K562 (cell line): Measurements from ENCODE around the gene KRT14. TPM values are rescaled to one million over a fixed set of nuclear protein-coding genes. Genes with fewer than 3 reads are reported as not detected.

Experiments
- ATAC-seq: fragments of 200-7000 bp; cut with Tn5 transposase; 3 replicates; pipeline ENCODE4 v1.9.1; 2020; ENCODE audit warnings: moderate library complexity
- BruUV-seq: library from RNA; stranded (reverse); fragments of 400-500 nt; replicated peaks from 2 replicates; lab custom pipeline; 2021; lab: Mats Ljungman, UMichigan
- CTCF ChIA-PET: fragments of 300-600 bp; formaldehyde crosslinking; extraction: SDS; loops from one replicate; lab custom pipeline; 2021; ENCODE audit warnings: low intra/inter-chr PET ratio; lab: Yijun Ruan, JAX
- POLR2A ChIA-PET: fragments of 300-600, 350-650 bp; sonication (Branson Sonifier 250); formaldehyde crosslinking; extraction: SDS; loops from one replicate; lab custom pipeline; 2021; ENCODE audit warnings: antibody characterized with exemption, inconsistent platforms; lab: Yijun Ruan, JAX
- DNase-seq, 4 experiments: peaks; one replicate each; pipeline versions ENCODE4 v3.0.0 to v3.0.0-alpha.2; 2011 to 2018; ENCODE audit warnings: low spot score in 3 of 4, mixed read lengths in 3 of 4; ENCODE audit errors: extremely low read depth in 1 of 4
- FAIRE-seq: peaks from 2 replicates; lab custom pipeline; 2011; peaks lifted over from hg19 to GRCh38; lab: Jason Lieb, UNC
- H2AFZ ChIP-seq: 2 replicates; pipeline ENCODE4 v1.6.0; 2011; ENCODE audit warnings: low read depth, low read length, control low read depth, inconsistent platforms
- H3K27ac ChIP-seq: fragments of 200-600 bp; 3 replicates; pipeline ENCODE4 v1.8.0; 2011; ENCODE audit warnings: low read depth, mild to moderate bottlenecking, control low read depth, inconsistent platforms, low read length, moderate library complexity, mixed read lengths; ENCODE audit errors: extremely low read depth
- H3K27me3 ChIP-seq, 2 experiments: fragments of 300-600 bp in 1 of 2; 2 replicates in 1 of 2; 3 replicates in 1 of 2; pipeline versions ENCODE4 v1.6.0 to v1.8.0; 2011; ENCODE audit warnings: inconsistent platforms in 2 of 2, low read length in 2 of 2, mild to moderate bottlenecking in 1 of 2, mixed read lengths in 1 of 2, moderate library complexity in 1 of 2; ENCODE audit not compliant: control insufficient read depth in 2 of 2, insufficient read depth in 2 of 2
- H3K36me3 ChIP-seq: fragments of 300-600 bp; 3 replicates; pipeline ENCODE4 v1.8.0; 2011; ENCODE audit warnings: mild to moderate bottlenecking, low read length, inconsistent platforms; ENCODE audit not compliant: control insufficient read depth, insufficient read depth
- H3K4me1 ChIP-seq, 2 experiments: fragments of 200-600 bp in 1 of 2; replicated peaks in 1 of 2; 2 replicates in 1 of 2; 3 replicates in 1 of 2; pipeline versions ENCODE4 v1.5.1 to v1.8.0; 2011; ENCODE audit warnings: inconsistent platforms in 2 of 2, low read length in 2 of 2, mild to moderate bottlenecking in 1 of 2, mixed read lengths in 1 of 2, moderate library complexity in 1 of 2; ENCODE audit not compliant: control insufficient read depth in 2 of 2, insufficient read depth in 2 of 2
- H3K4me2 ChIP-seq: 2 replicates; pipeline ENCODE4 v1.6.1; 2011; ENCODE audit warnings: low read length, control low read depth, inconsistent platforms, mixed read lengths; ENCODE audit not compliant: insufficient read depth
- H3K4me3 ChIP-seq: fragments of 200-600 bp; sonication (generic), shearing (Covaris generic); 2 replicates; pipeline ENCODE4 v1.5.1; 2016; ENCODE audit warnings: control low read depth, inconsistent platforms
- H3K79me2 ChIP-seq: fragments of 200-600 bp; 3 replicates; pipeline ENCODE4 v1.8.0; 2011; ENCODE audit warnings: low read length, inconsistent platforms; ENCODE audit not compliant: control insufficient read depth, insufficient read depth
- H3K9ac ChIP-seq, 2 experiments: 2 replicates each; pipeline versions ENCODE4 v1.6.0 to v1.6.1; 2011; ENCODE audit warnings: low read depth in 2 of 2, low read length in 2 of 2, control low read depth in 1 of 2, inconsistent platforms in 1 of 2, mild to moderate bottlenecking in 1 of 2, mixed read lengths in 1 of 2; ENCODE audit not compliant: insufficient read depth in 1 of 2
- H3K9me1 ChIP-seq: one replicate; pipeline ENCODE4 v1.6.0; 2011; ENCODE audit warnings: inconsistent platforms, mild to moderate bottlenecking, low read length, moderate library complexity; ENCODE audit not compliant: control insufficient read depth, insufficient read depth
- H3K9me3 ChIP-seq: replicated peaks from 2 replicates; pipeline ENCODE4 v1.5.1; 2011; ENCODE audit warnings: low read depth, low read length, inconsistent platforms; ENCODE audit not compliant: control insufficient read depth, insufficient read depth
- H4K20me1 ChIP-seq: replicated peaks from 2 replicates; pipeline ENCODE4 v1.6.1; 2011; ENCODE audit warnings: low read length, inconsistent platforms, mixed read lengths; ENCODE audit not compliant: control insufficient read depth, insufficient read depth
- CREM ChIP-seq: IDR thresholded peaks from 2 replicates; pipeline ENCODE4 v1.6.1; 2014; ENCODE audit warnings: antibody characterized with exemption, low read depth
- DNMT1 ChIP-seq: fragments of 450-650 bp; IDR thresholded peaks from 2 replicates; pipeline ENCODE4 v1.6.1; 2016; ENCODE audit warnings: antibody characterized with exemption, mild to moderate bottlenecking
- ESRRA ChIP-seq: fragments of 450-650 bp; IDR thresholded peaks from 2 replicates; pipeline ENCODE4 v1.6.1; 2014; ENCODE audit warnings: low read depth, mild to moderate bottlenecking, moderate library complexity, borderline replicate concordance
- FOSL1 ChIP-seq: fragments of 200-800 bp; sonication (Bioruptor generic); conservative IDR thresholded peaks from 2 replicates; pipeline ENCODE4 v1.6.1; 2016; ENCODE audit warnings: missing genetic modification characterization, missing compliant biosample characterization
- HDAC2 ChIP-seq: fragments of 450-650 bp; IDR thresholded peaks from 2 replicates; pipeline ENCODE4 v1.6.1; 2016; ENCODE audit warnings: mild to moderate bottlenecking
- HES1 ChIP-seq: fragments of 450-650 bp; IDR thresholded peaks from 2 replicates; pipeline ENCODE4 v1.6.1; 2016; ENCODE audit warnings: low read depth, mild to moderate bottlenecking, moderate library complexity
- LEF1 ChIP-seq: fragments of 450-650 bp; IDR thresholded peaks from 2 replicates; pipeline ENCODE4 v1.6.1; 2016; ENCODE audit warnings: mild to moderate bottlenecking
- MBD2 ChIP-seq: sonication (generic); IDR thresholded peaks from 2 replicates; pipeline ENCODE4 v1.6.1; 2016; ENCODE audit warnings: low read depth, borderline replicate concordance
- NR2C1 ChIP-seq, 2 experiments: fragments of 450-650 bp; IDR thresholded peaks; 2 replicates each; pipeline ENCODE4 v1.6.1; 2017; ENCODE audit warnings: mild to moderate bottlenecking in 2 of 2, antibody characterized with exemption in 1 of 2, inconsistent platforms in 1 of 2, missing compliant biosample characterization in 1 of 2, missing genetic modification characterization in 1 of 2
- NR4A1 ChIP-seq, 2 experiments: fragments of 250-450 bp in 1 of 2; fragments of 450-650 bp in 1 of 2; sonication (Bioruptor Pico) in 1 of 2; IDR thresholded peaks; 2 replicates each; pipeline versions ENCODE4 v1.4.0 to v1.6.1; 2016 to 2020; ENCODE audit warnings: mild to moderate bottlenecking in 2 of 2, missing compliant biosample characterization in 1 of 2, missing genetic modification characterization in 1 of 2, moderate library complexity in 1 of 2
- OTX1 ChIP-seq: fragments of 450-650 bp; formaldehyde crosslinking; IDR thresholded peaks from 2 replicates; pipeline ENCODE4 v1.4.0; 2022; ENCODE audit warnings: mild to moderate bottlenecking
- RCOR1 ChIP-seq, 2 experiments: IDR thresholded peaks; 2 replicates each; pipeline ENCODE4 v1.6.1; 2012; ENCODE audit warnings: low read depth in 2 of 2, low read length in 2 of 2, borderline replicate concordance in 1 of 2, improper control_type of control experiment in 1 of 2
- TEAD4 ChIP-seq, 2 experiments: sonication (generic) in 1 of 2; formaldehyde crosslinking in 1 of 2; IDR thresholded peaks; 2 replicates each; pipeline versions ENCODE4 v1.6.1 to v1.8.0; 2012 to 2022; ENCODE audit warnings: borderline replicate concordance in 1 of 2, inconsistent platforms in 1 of 2, low read length in 1 of 2, mild to moderate bottlenecking in 1 of 2, missing genetic modification reagents in 1 of 2
- TFAP4 ChIP-seq: sonication (generic); formaldehyde crosslinking; IDR thresholded peaks from 2 replicates; pipeline ENCODE4 v1.8.0; 2022; ENCODE audit warnings: missing genetic modification reagents, mild to moderate bottlenecking, moderate library complexity, borderline replicate concordance
- ZEB2 ChIP-seq: fragments of 450-650 bp; IDR thresholded peaks from 2 replicates; pipeline ENCODE4 v1.6.1; 2016
- ZNF121 ChIP-seq: sonication (generic); formaldehyde crosslinking; conservative IDR thresholded peaks from 2 replicates; pipeline ENCODE4 v1.8.0; 2022; ENCODE audit warnings: missing genetic modification reagents
- ZNF589 ChIP-seq: fragments of 200-800 bp; sonication (Bioruptor generic); IDR thresholded peaks from 2 replicates; pipeline ENCODE4 v1.6.1; 2016; ENCODE audit warnings: low read depth, missing genetic modification characterization, missing compliant biosample characterization
- WGBS: fragments of 100-300 bp; shearing (Covaris generic); methylation state at CpG from one replicate; pipeline ENCODE4 v1.1.6; 2016; ENCODE audit warnings: low coverage, mixed read lengths; ENCODE audit not compliant: insufficient coverage; ENCODE audit errors: missing lambda C conversion rate; 5-methylcytosine and 5-hydroxymethylcytosine counted together
- in situ Hi-C: fragments of 300-500 bp; cut with MboI; formaldehyde crosslinking; loops from 4 replicates; pipeline ENCODE4 v1.15.0; 2018; ENCODE audit warnings: inconsistent platforms, mixed read lengths
- intact Hi-C: fragments of 100-400 bp; cut with micrococcal nuclease; formaldehyde crosslinking; loops from 2 replicates; pipeline ENCODE4 v1.14.2; 2022
- polyA plus RNA-seq, 8 experiments: library from polyadenylated mRNA; depleted of rRNA in 4 of 8; stranded (reverse) in 5 of 8; unstranded in 3 of 8; fragments of >200 nt; fragmentation: Nextera tagmentation in 2 of 8; fragmentation: Illumina TruSeq in 1 of 8; extraction: Ambion mirVana in 2 of 8; extraction: Trizol in 1 of 8; gene quantifications; 2 replicates each; pipeline versions ENCODE4 v1.2.1 to v1.2.3, GENCODE V29; 2011 to 2014; ENCODE audit warnings: inconsistent platforms in 1 of 8, missing spikeins in 1 of 8
- total RNA-seq, 7 experiments: library from RNA; depleted of rRNA in 6 of 7; stranded (reverse); fragments of >200 nt in 6 of 7; fragmentation: Illumina TruSeq in 2 of 7; extraction: Trizol in 2 of 7; gene quantifications; 2 replicates each; pipeline versions ENCODE4 v1.2.1 to v1.2.3, GENCODE V29; 2011 to 2021; ENCODE audit warnings: low replicate concordance in 1 of 7

KRT14 gene
- total and polyA plus RNA-seq, 9 of the 15 experiments (the other 6 are each of a cell fraction or from before 2014, with no cell fraction given), result 0.22 TPM; not detected in 8

GRCh38 chr17:41549596-41550039 is 37.1 kb downstream of the KRT14 start:
- H3K27me3 ChIP-seq, result peaks cover 0 to 4% of the 10 kb centered on the region in 2 experiments; a peak in 1 of 5 replicates
- WGBS, result 2% methylated on average over 8 of the region's 8 CpGs
- intact Hi-C loops (loop anchor here (1.0 to 2.0 kb wide), 6 partner anchors 49 to 747 kb away; no protein-coding TSS in a partner anchor), in situ Hi-C loops (loop anchor here (5.0 kb wide), 4 partner anchors 62 to 747 kb away; partner anchors contain the start of gene KRT36)
- H3K9me1 ChIP-seq, result no peaks in the 10 kb centered on the region
- peak; percentile 45 to 78 (median 50) for DNase-seq
- H3K9ac ChIP-seq, result peak overlapping the region; percentile 15 to 45; a peak in 1 of 4 replicates
- peak; percentile 68 for ATAC-seq
- peak overlapping the region; percentile 33; the same call in 2 of the 3 replicates for H3K27ac ChIP-seq
- no TSS peak for BruUV-seq
- H3K36me3 ChIP-seq, result no peaks in the 10 kb centered on the region
- H3K4me1 ChIP-seq, result peaks cover 26 to 30% of the 10 kb centered on the region in 2 experiments; a peak in 4 of 5 replicates
- H3K79me2 ChIP-seq, result no peaks in the 10 kb centered on the region
- H3K4me2 ChIP-seq, result peak overlapping the region; percentile 70
- CTCF ChIA-PET, result interaction anchor here (0.6 to 5.3 kb wide), 10 partner anchors 22 to 1486 kb away, joined by 3 to 135 read pairs (median 10); partner anchors contain the start of gene KRT19
- POLR2A ChIA-PET, result interaction anchor here (0.6 to 3.1 kb wide), 21 partner anchors 9 to 171 kb away, joined by 3 to 15 read pairs (median 4); partner anchors contain the start of genes EIF1, KRT19, KRT36 and KRT9
- no peak for FAIRE-seq
- no peaks in the 10 kb centered on the region for H4K20me1 ChIP-seq
- peak overlapping the region; percentile 70 for H2AFZ ChIP-seq
- no peak overlapping the region for H3K4me3 ChIP-seq
- H3K9me3 ChIP-seq, result no peaks in the 10 kb centered on the region
- TF ChIP-seq ZNF589 (CRISPR knock-in tag) (peak; percentile 45; the same call in 1 of the 2 replicates), HDAC2 (peak; percentile 8; the same call in 1 of the 2 replicates), RCOR1 (IDR thresholded peaks at IDR 0.05; ENCODE audit: borderline replicate concordance in 1 of 2, low read depth in 2 of 2, low read length in 2 of 2) (peak in 1 of 2 experiments; percentile 54; a peak in 1 of 4 replicates), CREM (peak; percentile 45), MBD2 (no peak), ZNF121 (CRISPR knock-in tag) (no peak), ZEB2 (peak; percentile 62), TEAD4 (IDR thresholded peaks at IDR 0.05; ENCODE audit: low read length) (peak; percentile 47), TEAD4 (CRISPR knock-in tag; IDR thresholded peaks at IDR 0.05; ENCODE audit: borderline replicate concordance) (no peak), TFAP4 (CRISPR knock-in tag) (0 out of 2 replicates have a peak, but pooled peaks have one; percentile 0), NR2C1 (IDR thresholded peaks at IDR 0.05) (peak; percentile 56; the same call in 1 of the 2 replicates), NR2C1 (tag; IDR thresholded peaks at IDR 0.05) (0 out of 2 replicates have a peak, but pooled peaks have one; percentile 36), FOSL1 (no peak), OTX1 (CRISPR knock-in tag) (no peak), ESRRA (no peak), NR4A1 (CRISPR knock-in tag; IDR thresholded peaks at IDR 0.05) (no peak), NR4A1 (tag; IDR thresholded peaks at IDR 0.05) (peak; percentile 22; the same call in 1 of the 2 replicates), HES1 (0 out of 2 replicates have a peak, but pooled peaks have one; percentile 44), LEF1 (peak; percentile 51), DNMT1 (no peak)
